HCT116 (cell line): ENCODE data around the gene TBCCD1. TPM values are rescaled to one million over a fixed set of nuclear protein-coding genes. Genes with fewer than 3 reads are reported as not detected.
"Not testable (repeated sequence)": the region's sequence is repeated elsewhere in the genome, so short reads cannot be mapped to it uniquely, and the experiment has no call there.

Experiments
- ATAC-seq: fragments of 200-7000 bp; cut with Tn5 transposase; 2 replicates; pipeline ENCODE4 v1.9.1; 2020; ENCODE audit warnings: mild to moderate bottlenecking, moderate library complexity
- BruUV-seq: library from RNA; stranded (reverse); fragments of 400-500 nt; replicated peaks from 2 replicates; lab custom pipeline; 2021; lab: Mats Ljungman, UMichigan
- CTCF ChIA-PET: fragments of 300-600 bp; sonication (Branson Sonifier 250); formaldehyde crosslinking; loops from one replicate; lab custom pipeline; 2021; ENCODE audit warnings: antibody characterized with exemption; lab: Charles Lee
- POLR2A ChIA-PET: fragments of 300-600, 350-600 bp; sonication (Branson Sonifier 250); formaldehyde crosslinking; loops from one replicate; lab custom pipeline; 2021; ENCODE audit warnings: antibody characterized with exemption; lab: Charles Lee
- RAD21 ChIA-PET, 2 experiments: fragments of 300-600 bp; sonication (Branson Sonifier 250); formaldehyde crosslinking; loops; one replicate each; lab custom pipeline; 2023; ENCODE audit warnings: low total read pairs in 2 of 2; ENCODE audit not compliant: uncharacterized antibody in 2 of 2, unreplicated experiment in 2 of 2, low non-redundant PET in 1 of 2; lab: Charles Lee
- DNase-seq: peaks from one replicate; pipeline ENCODE4 v3.0.0-alpha.2; 2010; ENCODE audit warnings: low read depth, low spot score
- H2AFZ ChIP-seq: fragments of 200-600 bp; shearing (Covaris generic), sonication (generic); 2 replicates; pipeline ENCODE4 v1.6.1; 2017; ENCODE audit warnings: low read depth, mixed run types, mixed read lengths, antibody characterized with exemption, low read length; ENCODE audit not compliant: poor library complexity, severe bottlenecking
- H3K27ac ChIP-seq: 2 replicates; pipeline ENCODE4 v1.5.1; 2012; ENCODE audit warnings: low read depth, low read length
- H3K27me3 ChIP-seq: fragments of 200-600 bp; sonication (generic); 2 replicates; pipeline ENCODE4 v1.6.1; 2016; ENCODE audit warnings: mixed run types, low read length, mixed read lengths; ENCODE audit not compliant: insufficient read depth
- H3K36me3 ChIP-seq, 2 experiments: fragments of 200-500 bp in 1 of 2; fragments of 200-600 bp in 1 of 2; sonication (Bioruptor generic) in 1 of 2; sonication (generic) in 1 of 2; 2 replicates each; pipeline versions ENCODE4 v1.5.1 to v1.6.1; 2014 to 2016; ENCODE audit warnings: low read length in 2 of 2, inconsistent platforms in 1 of 2, mixed read lengths in 1 of 2, mixed run types in 1 of 2; ENCODE audit not compliant: insufficient read depth in 2 of 2, control insufficient read depth in 1 of 2
- H3K4me1 ChIP-seq, 2 experiments: fragments of 200-600 bp in 1 of 2; sonication (generic) in 1 of 2; 2 replicates each; pipeline versions ENCODE4 v1.5.1 to v1.6.1; 2012 to 2017; ENCODE audit warnings: low read length in 2 of 2, inconsistent platforms in 1 of 2, mild to moderate bottlenecking in 1 of 2, mixed read lengths in 1 of 2, mixed run types in 1 of 2, moderate library complexity in 1 of 2; ENCODE audit not compliant: insufficient read depth in 2 of 2, control insufficient read depth in 1 of 2
- H3K4me2 ChIP-seq: fragments of 200-600 bp; sonication (generic); 2 replicates; pipeline ENCODE4 v1.6.1; 2017; ENCODE audit warnings: mixed run types, low read length, mixed read lengths
- H3K4me3 ChIP-seq, 2 experiments: fragments of 200-600 bp in 1 of 2; sonication (generic) in 1 of 2; replicated peaks in 1 of 2; 2 replicates each; pipeline ENCODE4 v1.5.1; 2011 to 2016; ENCODE audit warnings: low read length in 2 of 2, control low read depth in 1 of 2, low read depth in 1 of 2, mild to moderate bottlenecking in 1 of 2, mixed read lengths in 1 of 2, mixed run types in 1 of 2
- H3K79me2 ChIP-seq: fragments of 200-600 bp; sonication (generic); 2 replicates; pipeline ENCODE4 v1.6.1; 2017; ENCODE audit warnings: mild to moderate bottlenecking, mixed run types, low read length, moderate library complexity, mixed read lengths; ENCODE audit not compliant: insufficient read depth
- H3K9ac ChIP-seq: fragments of 200-600 bp; sonication (generic); 2 replicates; pipeline ENCODE4 v1.6.1; 2016; ENCODE audit warnings: low read length, mixed read lengths
- H3K9me2 ChIP-seq: fragments of 200-600 bp; sonication (generic), shearing (Covaris generic); 2 replicates; pipeline ENCODE4 v1.6.1; 2017; ENCODE audit warnings: mixed run types, mild to moderate bottlenecking, moderate library complexity; ENCODE audit not compliant: insufficient read depth
- H3K9me3 ChIP-seq, 2 experiments: fragments of 200-500 bp in 1 of 2; fragments of 200-600 bp in 1 of 2; sonication (Bioruptor generic) in 1 of 2; sonication (generic) in 1 of 2; 2 replicates each; pipeline ENCODE4 v1.6.1; 2014 to 2017; ENCODE audit warnings: low read length in 2 of 2, mixed read lengths in 2 of 2, inconsistent platforms in 1 of 2, low read depth in 1 of 2, mild to moderate bottlenecking in 1 of 2, mixed run types in 1 of 2, moderate library complexity in 1 of 2; ENCODE audit not compliant: control insufficient read depth in 1 of 2, insufficient read depth in 1 of 2
- H4K20me1 ChIP-seq: fragments of 200-600 bp; sonication (generic), shearing (Covaris generic); 2 replicates; pipeline ENCODE4 v1.6.1; 2017; ENCODE audit warnings: mixed run types, mild to moderate bottlenecking, moderate library complexity; ENCODE audit not compliant: insufficient read depth
- ATF3 ChIP-seq: IDR thresholded peaks from 2 replicates; pipeline ENCODE4 v1.6.1; 2012
- CTCF ChIP-seq, 3 experiments: fragments of 200-600 bp in 1 of 3; sonication (generic) in 1 of 3; IDR thresholded peaks in 2 of 3; conservative IDR thresholded peaks in 1 of 3; 2 replicates each; pipeline ENCODE4 v1.5.1; 2012 to 2017; ENCODE audit warnings: low read depth in 2 of 3, low read length in 2 of 3, antibody characterized with exemption in 1 of 3, borderline replicate concordance in 1 of 3, control low read depth in 1 of 3, mild to moderate bottlenecking in 1 of 3, mixed read lengths in 1 of 3, mixed run types in 1 of 3, moderate library complexity in 1 of 3; ENCODE audit not compliant: insufficient read depth in 1 of 3
- EGR1 ChIP-seq: IDR thresholded peaks from 2 replicates; pipeline ENCODE4 v1.6.1; 2012; ENCODE audit warnings: low read depth
- ELF1 ChIP-seq: IDR thresholded peaks from 2 replicates; pipeline ENCODE4 v1.6.1; 2012; ENCODE audit warnings: low read depth, borderline replicate concordance
- EZH2 ChIP-seq: fragments of 200-600 bp; sonication (generic); IDR thresholded peaks from 2 replicates; pipeline ENCODE4 v1.6.1; 2017; ENCODE audit warnings: antibody characterized with exemption, mixed run types
- EZH2phosphoT487 ChIP-seq: fragments of 200-600 bp; IDR thresholded peaks from 2 replicates; pipeline ENCODE4 v1.6.1; 2018; ENCODE audit warnings: antibody characterized with exemption, borderline replicate concordance
- FOSL1 ChIP-seq: IDR thresholded peaks from 2 replicates; pipeline ENCODE4 v1.6.1; 2012; ENCODE audit warnings: low read depth
- YY1 ChIP-seq: IDR thresholded peaks from 2 replicates; pipeline ENCODE4 v1.6.1; 2011; ENCODE audit warnings: low read length, low read depth, moderate library complexity, mild to moderate bottlenecking; ENCODE audit not compliant: insufficient replicate concordance; ENCODE audit errors: extremely low read depth
- ZBTB33 ChIP-seq: IDR thresholded peaks from 2 replicates; pipeline ENCODE4 v1.6.1; 2011; ENCODE audit warnings: mild to moderate bottlenecking, low read length, moderate library complexity; ENCODE audit not compliant: insufficient replicate concordance; ENCODE audit errors: extremely low read depth
- intact Hi-C: fragments of 100-400 bp; cut with micrococcal nuclease; formaldehyde crosslinking; loops from 2 replicates; pipeline ENCODE4 v1.10.0; 2022
- total RNA-seq: library from RNA; stranded (reverse); gene quantifications from one replicate; pipeline ENCODE4 v1.2.1, GENCODE V29; 2021; ENCODE audit not compliant: unreplicated experiment

TBCCD1 gene
- total RNA-seq, 1 experiment from 2014 or later = 16.8 TPM

GRCh38 chr3:186502138-186502948 is 64.8 kb downstream of the TBCCD1 start:
- Histone ChIP-seq H3K36me3 (no peaks in the 10 kb centered on the region), H3K27me3 (peaks cover 40% of the 10 kb centered on the region), H3K4me3 (no peak overlapping the region), H3K4me1 (no peaks in the 10 kb centered on the region), H3K79me2 (no peaks in the 10 kb centered on the region), H2AFZ (no peak overlapping the region), H3K27ac (no peak overlapping the region), H3K9ac (no peak overlapping the region), H3K9me2 (no peaks in the 10 kb centered on the region), H3K9me3 (no peaks in the 10 kb centered on the region), H3K4me2 (no peak overlapping the region), H4K20me1 (no peaks in the 10 kb centered on the region)
- TF ChIP-seq EZH2phosphoT487 (no peak), ATF3 (no peak), ZBTB33 (no peak), EGR1 (no peak), ELF1 (no peak), YY1 (no peak), FOSL1 (no peak), EZH2 (no peak), CTCF (IDR thresholded peaks at IDR 0.05 in 2 of 3, conservative IDR thresholded peaks at IDR 0.05 in 1 of 3; ENCODE audit: borderline replicate concordance in 1 of 3, insufficient read depth in 1 of 3, low read depth in 2 of 3, low read length in 2 of 3) (no peak)
- ATAC-seq (no peak), DNase-seq (no peak)
- BruUV-seq = no TSS peak
- intact Hi-C loops = no loop called here
- POLR2A ChIA-PET = no interaction called here
- RAD21 ChIA-PET = no interaction called here
- CTCF ChIA-PET = no interaction called here

GRCh38 chr3:186499949-186500348 is 67.2 kb downstream of the TBCCD1 start:
- H3K36me3 ChIP-seq, DNase-seq, H4K20me1 ChIP-seq, H3K4me1 ChIP-seq, POLR2A ChIA-PET, H3K9ac ChIP-seq, H2AFZ ChIP-seq, CTCF ChIA-PET, H3K9me2 ChIP-seq, RAD21 ChIA-PET, H3K79me2 ChIP-seq, H3K4me2 ChIP-seq, H3K27ac ChIP-seq, H3K4me3 ChIP-seq, BruUV-seq, ATAC-seq, intact Hi-C loops, H3K9me3 ChIP-seq: not testable (repeated sequence)
- peaks cover 32% of the 10 kb centered on the region for H3K27me3 ChIP-seq
